Activated gamma-delta T cell treated with anti-CD3 and anti-CD28 coated beads, Interleukin-2, amount 50 U/mL, for 16 hours (primary cell): ENCODE measurements around the gene B4GALNT1.
"Not testable (repeated sequence)": the region's sequence is repeated elsewhere in the genome, so short reads cannot be mapped to it uniquely, and the experiment has no call there.

ENCODE experiments used
- DNase-seq: peaks from one replicate; pipeline ENCODE4 v3.0.0-alpha.2; 2020; ENCODE audit warnings: low read depth

B4GALNT1 gene

DNA sequence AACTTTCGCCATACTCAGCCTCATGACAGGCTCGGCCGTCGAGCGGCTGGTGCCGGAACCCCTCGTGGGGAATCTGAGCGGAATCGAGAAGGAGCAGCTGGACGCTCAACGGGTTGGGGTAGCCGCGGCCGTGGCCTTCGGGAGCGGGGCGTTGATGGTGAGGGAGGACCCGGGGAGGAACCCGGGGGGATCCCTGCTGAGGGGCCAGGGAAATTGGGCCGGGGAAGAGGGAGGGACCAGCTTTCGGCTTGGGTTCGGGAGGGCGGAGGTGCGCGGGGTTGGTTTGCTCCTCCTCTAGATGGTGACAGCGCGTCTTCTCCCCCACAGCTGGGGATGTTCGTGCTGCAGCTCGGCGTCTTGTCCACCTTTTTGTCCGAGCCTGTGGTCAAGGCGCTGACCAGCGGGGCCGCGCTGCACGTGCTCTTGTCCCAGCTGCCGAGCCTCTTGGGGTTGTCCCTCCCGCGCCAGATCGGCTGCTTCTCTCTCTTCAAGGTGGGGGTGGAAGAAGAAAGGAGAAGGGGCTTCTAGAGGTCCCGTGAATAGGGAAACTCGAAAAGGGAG, 12.0 kb downstream of the B4GALNT1 start:
- DNase-seq, result no peak

DNA sequence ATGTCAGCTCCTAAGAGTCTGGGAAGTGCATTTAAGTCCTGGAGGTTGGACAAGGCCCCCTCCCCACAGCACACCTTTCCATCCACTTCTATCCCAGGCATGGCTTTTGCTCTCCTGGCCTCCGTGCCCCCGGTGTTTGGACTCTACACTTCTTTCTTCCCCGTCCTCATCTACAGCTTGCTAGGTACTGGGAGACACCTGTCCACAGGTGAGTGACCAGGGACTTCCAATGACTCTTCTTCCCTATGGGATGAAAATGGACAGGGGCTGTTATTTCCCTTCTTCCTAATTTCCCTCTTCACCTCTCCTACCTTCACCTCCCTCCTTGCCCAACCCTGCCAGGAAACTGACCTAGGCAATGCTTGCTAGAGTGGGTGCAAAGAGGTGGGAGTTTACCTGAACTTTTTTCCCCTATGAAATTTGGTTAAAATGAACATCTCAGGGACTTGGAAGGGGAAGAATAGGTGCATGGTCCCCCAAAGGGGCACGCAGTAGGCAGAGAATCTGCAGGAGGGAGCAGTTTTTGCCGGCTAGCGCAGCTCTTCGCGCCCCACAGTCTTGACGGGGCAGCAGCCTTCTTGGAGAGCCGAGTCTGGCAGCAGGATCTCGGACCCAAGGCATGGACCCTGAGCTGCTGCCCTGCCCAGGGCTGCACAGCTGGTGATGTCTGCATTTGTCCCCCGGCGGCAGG, 12.6 kb downstream of the B4GALNT1 start:
- no peak for DNase-seq

DNA sequence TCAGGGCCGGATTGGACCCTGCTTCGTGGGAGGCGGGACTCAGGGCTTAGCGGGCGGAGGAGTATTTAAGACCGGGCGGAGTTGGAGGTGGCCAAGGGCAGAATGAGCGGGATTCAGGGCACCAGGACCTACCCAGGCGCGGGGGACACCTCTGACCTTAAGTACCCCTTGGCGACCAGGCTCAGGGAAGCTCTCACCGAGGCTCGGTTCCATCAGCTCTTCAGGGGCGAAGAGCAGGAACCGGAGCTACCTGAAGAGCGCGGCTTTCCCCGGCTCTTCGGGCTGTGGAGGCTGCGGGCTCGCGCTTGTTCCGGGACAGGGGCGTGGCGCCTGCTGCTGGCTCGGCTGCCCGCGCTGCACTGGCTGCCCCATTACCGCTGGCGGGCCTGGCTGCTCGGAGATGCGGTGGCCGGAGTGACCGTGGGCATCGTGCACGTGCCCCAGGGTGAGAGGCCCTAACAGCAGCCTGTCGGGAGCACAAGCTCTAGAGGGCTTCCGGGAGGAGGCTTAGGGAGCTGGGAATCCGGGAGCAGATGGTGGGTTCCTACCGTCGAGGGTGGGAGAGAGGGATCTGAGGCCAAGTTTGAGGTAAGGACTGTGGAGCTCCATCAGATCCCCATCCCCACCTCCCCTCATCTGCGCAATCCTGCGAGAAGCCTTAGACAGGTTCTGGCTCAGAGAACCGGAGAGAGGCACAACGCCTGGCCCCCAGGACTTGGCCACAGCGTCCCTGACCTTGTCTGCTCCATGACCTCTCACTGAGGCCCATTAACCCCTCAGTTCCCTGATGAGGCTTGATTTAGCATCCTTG, 13.4 kb downstream of the B4GALNT1 start:
- DNase-seq, result no peak

DNA sequence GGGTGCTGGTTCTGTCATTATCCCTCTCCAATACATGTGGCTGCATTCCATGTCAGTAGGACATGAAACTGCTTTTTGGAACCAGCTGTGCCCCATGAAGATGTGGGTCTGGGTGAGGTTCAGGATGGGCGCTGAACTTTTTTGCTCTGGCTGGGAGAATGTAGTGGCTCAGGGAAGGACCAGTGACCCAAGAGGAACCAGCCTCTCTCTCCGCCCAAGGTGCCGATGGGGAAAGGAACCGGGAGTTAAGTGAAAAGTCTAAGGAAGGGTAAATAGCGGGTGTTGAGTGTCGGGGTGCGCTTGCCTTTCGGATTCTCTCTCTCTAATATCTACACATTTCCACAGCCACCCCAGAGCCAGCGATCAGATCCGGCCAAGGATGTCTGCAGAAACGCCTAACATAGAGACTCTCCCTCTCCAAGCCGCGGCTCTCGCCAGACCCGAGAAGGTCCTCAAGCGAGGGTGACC, 14.0 kb downstream of the B4GALNT1 start:
- DNase-seq, result no peak

DNA sequence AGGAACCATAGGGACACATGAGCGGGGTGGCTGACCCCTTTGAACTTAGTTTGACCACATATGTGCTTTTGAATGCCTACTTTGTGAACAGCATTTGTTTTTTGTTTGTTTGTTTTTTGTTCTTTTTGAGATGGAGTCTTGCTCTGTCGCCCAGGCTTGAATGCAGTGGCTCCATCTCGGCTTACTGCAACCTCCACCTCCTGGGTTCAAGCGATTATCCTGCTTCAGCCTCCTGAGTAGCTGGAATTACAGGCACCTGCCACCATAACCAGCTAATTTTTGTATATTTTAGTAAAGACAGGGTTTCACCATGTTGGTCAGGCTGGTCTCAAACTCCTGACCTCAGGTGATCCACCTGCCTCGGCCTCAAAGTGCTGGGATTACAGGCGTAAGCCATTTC, 14.6 kb downstream of the B4GALNT1 start:
- not testable (repeated sequence) for DNase-seq

DNA sequence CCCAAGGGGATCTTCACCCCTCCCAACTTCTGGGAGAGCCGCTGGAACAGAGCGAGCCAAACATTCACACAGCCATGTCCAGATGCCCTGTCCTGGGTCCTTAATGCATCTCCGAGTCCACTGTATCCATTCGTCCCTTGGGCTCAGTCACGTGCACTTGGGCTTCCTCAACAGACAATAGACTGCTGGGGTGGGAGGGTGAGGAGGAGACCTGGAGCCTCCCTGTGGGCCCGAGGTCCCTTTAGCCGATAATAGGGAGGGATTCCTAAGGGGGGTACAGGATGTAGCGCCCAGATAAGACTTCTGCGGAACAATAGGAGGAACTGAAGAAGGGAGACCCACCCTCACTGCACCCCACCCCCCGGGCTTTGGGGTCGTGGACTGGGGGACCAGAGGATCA, 15.1 kb downstream of the B4GALNT1 start:
- DNase-seq, result no peak

DNA sequence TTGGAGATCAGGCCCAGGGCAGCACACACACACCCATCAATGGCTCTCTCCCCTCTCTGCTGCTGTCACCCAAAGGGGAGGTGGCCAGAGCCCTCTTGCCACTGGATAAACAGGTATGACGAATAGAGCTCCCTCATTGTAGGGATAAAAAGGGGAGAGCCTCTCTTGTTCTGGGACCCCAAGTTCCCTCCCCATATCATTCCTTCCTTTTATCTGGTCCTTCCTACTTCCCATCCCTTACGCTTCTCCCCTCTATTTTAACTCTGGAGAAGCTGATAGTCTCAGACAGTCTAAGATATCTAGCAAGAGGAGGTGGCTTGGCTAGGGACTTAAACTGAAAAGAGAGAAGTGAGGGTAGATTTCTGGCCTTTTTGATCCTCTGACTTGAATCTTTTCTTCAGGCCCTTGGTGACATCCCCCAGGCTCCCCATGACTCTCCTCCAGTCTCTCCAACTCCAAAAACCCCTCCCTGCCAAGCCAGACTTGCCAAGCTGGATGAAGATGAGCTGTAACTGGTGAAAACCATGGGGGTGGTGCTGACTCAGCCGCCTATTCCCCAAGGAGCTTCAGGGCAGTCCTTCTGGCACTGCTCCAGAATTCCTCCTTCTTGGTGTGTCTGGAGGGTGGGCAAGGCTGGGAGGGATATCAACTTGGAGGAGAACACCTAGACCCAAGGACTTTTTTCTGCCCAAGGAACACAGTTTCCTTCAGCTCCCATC, 16.5 kb downstream of the B4GALNT1 start:
- DNase-seq, result no peak

DNA sequence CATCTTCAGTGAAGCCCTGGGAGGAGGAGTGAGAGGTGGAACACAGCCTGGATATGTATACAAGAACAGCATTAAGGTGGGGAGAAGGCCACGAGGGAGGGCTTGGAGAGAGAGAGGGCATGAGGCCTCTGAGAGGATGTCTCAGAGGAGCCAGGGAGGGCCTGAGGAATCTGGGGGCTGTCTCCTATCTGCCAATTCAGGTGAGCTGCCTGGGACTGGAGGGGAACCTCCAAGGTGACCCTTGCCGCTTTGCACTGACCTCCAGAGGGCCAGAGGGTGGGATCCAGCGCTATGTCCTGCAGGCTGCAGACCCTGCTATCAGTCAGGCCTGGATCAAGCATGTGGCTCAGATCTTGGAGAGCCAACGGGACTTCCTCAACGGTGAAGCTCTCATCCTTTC, 17.4 kb downstream of the B4GALNT1 start:
- no peak for DNase-seq

DNA sequence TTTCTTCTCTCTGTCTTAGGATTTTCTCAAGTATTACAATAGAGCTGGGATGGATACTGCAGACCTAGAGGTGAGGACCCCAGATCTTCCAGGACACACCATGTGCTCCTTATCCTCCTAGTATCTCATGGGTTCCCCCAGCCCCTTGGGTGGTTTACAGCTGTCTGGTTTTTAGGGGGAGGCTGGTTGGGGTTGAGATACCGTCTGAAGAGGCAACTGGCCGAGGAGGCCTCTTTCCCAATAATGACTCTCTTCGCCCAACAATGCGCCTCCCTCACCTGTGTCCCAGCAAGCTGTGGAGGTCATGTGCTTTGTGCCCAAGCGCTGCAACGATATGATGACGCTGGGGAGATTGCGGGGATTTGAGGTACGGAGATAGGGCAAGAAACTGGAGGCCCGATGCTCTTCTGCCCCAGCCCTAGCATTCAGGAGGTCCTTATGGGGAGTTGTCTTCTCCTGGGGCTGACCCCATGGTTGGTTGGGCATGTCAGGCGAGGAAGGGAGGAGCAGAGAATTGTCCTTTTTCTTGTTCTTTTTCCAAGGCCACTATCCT, 18.0 kb downstream of the B4GALNT1 start:
- DNase-seq, result no peak

DNA sequence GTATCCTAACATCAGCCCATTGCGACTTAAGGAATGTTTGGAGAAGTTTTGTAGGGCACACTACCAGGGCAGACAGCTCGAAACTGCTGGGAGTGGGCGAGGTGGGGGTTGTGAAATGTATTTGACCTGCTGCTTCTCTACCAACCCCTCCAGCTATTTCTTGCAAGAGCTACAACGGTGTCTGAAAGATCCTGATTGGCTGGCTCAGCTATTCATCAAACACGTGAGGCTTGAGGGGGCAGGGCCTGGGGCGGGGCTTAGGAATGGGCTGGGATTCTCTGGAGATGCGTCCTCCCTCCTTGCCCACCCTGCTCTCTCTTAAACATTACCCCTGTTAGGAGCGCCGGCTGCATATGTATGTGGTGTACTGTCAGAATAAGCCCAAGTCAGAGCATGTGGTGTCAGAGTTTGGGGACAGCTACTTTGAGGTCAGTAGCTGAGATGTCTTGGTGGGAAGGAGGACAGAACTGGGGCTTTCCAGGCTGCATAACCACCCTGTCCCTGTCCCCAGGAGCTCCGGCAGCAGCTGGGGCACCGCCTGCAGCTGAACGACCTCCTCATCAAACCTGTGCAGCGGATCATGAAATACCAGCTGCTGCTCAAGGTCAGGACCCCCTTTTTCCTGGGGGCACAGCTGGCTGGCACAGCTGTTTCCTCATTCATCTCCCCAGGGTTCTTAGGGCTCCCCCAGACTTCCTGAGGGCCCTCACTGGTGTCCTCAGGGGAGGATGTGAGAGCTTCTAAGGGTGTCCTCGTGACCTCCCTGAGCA, 18.6 kb downstream of the B4GALNT1 start:
- no peak for DNase-seq

DNA sequence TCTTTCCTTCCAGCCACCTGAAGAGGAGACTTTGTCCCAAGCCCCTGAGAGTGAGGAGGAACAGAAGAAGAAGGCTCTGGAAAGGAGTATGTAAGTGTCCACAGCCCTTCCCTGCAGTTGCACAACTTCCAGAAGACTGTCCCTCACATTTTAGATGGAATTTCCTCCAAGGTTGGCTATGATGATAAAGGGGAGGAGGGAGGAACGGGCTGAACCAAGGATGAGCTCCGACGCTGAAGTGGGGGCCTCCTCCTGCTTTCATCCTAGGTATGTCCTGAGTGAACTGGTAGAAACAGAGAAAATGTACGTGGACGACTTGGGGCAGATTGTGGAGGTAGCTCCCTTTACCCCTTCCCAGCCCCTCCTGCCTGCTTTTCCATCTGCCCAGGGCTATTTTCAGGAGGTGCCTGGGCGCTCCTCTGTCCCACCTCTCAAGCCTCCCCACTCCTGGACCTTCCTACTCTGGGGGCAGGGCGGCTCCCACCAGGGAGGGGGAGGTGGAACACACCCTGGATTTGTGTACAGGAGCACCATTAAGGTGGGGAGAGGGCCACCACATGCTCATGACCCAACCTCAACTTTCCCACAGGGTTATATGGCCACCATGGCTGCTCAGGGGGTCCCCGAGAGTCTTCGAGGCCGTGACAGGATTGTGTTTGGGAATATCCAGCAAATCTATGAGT, 19.4 kb downstream of the B4GALNT1 start:
- no peak for DNase-seq

DNA sequence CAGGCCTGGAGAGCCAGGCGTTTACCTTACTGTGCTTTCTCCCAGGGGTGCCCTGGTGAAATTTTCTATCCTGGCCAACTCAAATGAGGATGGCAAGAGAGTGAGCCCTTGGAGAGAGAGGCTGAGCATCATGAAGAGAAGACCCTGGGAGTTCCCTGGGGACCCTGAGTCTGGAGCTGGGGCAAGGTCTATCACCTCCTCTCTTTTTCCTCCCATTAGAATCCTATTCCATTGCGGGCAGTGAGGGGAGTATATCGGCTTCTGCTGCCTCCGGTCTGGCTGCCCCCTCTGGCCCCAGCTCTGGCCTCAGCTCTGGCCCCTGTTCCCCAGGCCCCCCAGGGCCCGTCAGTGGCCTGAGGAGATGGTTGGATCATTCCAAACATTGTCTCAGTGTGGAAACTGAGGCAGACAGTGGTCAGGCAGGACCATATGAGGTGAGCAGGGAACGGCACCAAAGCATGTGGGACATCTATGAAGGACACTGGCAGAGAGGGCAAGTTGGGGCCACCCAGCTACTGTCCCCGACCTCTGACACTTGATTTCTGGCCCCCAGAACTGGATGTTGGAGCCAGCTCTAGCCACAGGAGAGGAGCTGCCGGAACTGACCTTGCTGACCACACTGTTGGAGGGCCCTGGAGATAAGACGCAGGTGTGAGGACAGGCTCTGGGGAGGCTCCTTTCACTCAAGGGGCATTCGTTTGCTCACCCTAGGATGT, 20.1 kb downstream of the B4GALNT1 start:
- no peak for DNase-seq

DNA sequence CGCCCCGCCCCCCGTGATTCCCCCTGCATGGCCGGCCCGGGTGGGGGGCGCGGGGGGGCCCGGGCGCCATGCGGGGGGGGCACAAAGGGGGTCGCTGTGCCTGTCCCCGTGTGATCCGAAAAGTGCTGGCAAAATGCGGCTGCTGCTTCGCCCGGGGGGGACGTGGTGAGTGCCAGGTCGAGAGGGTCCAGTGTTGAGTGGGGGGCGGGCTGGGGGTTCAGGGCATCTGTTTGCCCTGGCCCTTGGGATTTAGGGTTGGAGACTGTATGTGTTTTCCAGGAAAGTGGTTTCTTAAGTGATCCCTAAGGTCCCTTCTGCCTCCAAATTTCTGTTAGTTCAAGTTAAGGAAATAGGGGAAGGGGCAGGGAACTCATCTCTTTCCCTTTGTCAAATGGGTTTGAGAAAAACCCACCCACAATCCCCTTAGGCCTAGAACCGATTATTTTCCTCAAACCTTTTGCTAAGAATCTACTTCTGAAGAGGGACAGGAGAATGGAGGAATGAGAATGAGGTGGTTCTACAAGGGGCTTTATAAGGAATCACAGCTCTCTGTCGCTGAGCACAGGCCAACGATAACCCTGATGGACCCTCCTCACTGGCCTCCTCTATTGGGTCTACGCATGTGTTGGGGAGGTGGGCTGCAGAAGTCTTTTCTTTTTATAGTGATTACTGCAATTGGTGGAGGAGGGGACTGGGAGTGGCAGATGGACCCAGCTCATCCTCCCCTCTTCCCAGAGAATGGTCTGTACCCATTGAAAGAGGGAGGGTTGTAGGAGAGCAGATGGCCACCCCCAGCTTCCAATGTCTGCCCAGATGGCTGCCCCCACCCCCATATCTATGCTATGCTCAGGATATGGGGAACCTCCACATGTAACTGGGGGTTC, 20.9 kb downstream of the B4GALNT1 start:
- DNase-seq, result no peak

DNA sequence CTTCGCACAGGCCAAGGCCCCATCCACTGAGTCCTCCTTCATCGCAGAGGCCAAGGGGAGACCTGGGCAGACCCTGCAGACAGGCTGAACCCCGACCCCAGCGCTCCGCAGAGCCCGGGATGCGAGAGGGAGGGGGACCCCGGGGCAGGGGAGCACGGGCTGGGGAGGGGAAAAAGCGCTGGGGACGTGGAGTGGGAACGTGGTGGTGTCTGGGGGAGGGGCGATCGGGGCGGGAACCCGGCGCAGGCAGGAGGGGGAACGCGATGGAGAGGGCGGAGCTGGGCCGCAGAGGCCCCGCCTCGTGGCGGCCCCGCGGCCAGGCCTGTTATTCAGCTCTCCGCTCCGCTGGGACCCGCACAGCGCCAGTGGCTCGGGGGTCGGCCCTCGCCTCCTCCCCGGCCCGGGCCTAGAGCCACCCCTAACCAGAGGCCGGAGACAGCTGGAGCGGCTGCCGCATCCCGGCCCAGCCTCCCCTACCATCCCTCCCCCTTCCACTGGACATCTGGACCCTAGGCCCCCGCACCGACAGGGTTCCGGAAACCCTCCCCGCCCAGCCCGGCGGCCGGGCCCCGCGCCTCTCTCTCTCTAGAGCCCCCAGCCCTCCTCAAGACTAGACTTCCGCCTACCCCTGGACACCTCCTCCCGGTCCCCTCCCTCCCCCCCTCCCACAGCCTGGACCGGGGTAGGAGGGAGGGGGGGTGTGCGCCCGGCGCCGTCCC, 21.7 kb downstream of the B4GALNT1 start, which contains the start of gene ARHGEF25:
ARHGEF25 (plus strand) TSS at position 328 of the 719 bp plus-strand sequence. CDS start 460 bp downstream, outside the sequence.
- no peak for DNase-seq

DNA sequence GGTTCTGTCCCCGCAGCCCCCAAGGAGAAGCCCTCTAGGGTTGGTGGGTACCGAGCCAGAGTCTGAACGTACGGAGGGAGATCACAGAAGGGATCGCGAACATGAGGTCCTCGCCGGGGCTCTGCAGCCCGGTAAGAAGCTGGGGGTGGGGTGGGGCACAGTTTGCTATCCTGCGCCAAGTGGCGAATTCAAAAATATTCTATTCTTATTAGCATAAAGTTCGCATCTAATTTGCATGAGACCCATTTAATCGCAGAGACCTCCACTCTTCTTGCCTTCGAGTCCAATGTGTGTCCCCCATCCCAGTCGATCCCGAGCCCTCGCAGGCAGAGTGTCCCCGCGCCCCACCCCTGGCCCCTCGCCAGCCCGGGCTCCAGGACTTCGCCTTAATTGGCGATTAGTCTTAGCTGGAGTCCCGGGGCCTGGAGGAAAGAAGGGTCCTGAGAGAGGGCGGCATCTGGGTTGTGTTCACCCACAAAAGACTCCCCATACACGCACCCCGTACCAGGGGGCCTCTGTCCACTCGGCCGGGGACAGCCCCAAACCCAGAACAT, 22.4 kb downstream of the B4GALNT1 start:
- DNase-seq, result no peak

DNA sequence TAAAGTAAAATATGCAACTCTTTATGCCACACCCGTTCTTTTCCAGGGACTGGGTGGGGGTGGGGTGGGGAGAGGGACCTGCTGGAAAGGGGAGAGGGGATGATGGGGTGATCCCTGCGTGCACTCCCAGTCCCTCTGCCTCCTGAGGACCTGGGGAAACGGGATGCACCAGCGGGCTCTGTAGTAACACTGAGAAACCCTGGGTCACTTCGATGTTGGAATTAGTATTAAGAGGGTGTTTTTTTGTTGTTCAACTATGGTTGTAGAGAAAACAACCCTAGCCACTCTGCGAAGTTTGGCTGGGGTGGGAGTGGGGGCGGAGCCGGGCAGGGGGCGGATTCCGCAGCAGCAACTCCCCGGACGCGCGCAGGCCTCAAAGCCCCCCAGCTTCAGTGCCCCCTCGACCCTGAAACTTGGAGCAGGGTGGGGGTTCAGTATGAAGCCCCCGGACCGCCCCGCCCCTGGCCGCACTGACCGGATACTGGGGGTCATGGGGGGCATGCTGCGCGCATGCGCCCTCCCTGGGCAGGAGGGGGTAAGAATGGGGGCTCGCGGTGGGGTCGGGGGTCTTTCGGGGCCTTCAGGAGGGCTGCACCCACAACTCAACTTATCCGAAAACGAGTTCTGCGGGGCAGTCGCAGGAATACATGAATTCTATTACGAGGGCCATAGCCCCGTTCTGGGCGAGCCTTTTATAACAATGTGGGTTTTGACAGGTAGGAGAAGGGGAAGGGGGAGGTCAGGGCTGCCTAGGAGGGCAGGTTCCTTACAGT, 23.0 kb downstream of the B4GALNT1 start:
- DNase-seq, result no peak

DNA sequence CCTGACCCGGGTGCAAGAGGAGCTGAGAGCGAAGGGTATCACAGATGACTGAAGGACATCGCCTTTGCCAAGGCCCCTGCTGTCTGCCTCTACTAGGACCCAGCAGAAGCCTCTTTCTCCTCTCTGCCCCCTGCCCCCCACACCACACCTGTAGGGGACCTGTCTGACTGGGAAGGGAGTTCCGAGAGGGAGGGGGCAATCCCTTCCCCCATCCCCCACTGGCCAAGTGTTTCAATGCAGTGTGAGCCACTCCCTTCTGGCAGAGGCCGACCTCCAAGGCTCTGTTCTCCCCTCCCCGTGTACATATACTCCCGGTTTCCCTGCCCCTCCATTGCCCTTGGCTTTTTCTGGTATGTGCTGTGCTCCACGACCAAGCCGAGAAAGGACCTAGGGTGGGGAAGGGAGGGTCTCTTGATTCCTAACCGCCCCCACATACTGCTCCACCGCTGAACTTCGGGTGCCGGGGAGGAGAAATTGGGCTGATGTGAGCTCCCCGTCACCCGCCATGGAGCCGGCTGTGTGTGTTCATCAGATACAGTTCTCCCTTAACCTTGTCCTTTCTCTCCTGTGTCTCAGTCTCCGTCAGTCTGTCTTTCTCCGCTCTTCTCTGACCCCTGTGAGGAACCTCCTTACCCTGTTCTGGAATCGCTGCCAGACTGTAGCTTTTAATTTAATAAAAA, 23.8 kb downstream of the B4GALNT1 start:
- no peak for DNase-seq
